ENCODE results near the gene ATP11B.

- TF ChIP-seq NANOG (IDR thresholded peaks at IDR 0.05; ENCODE audit: insufficient read depth, low read depth, low read length, poor library complexity, severe bottlenecking) (no peak), CTCF (IDR thresholded peaks at IDR 0.05; ENCODE audit: control extremely low read depth in 1 of 3, insufficient read depth in 1 of 3, low read depth in 1 of 3, low read length in 3 of 3) (no peak), TAF1 (IDR thresholded peaks at IDR 0.05; ENCODE audit: low read depth, low read length) (no peak), POLR2A (IDR thresholded peaks at IDR 0.05; ENCODE audit: control extremely low read depth in 1 of 2, low read depth in 2 of 2, low read length in 2 of 2) (no peak), NRF1 (IDR thresholded peaks at IDR 0.05; ENCODE audit: low read depth, low read length) (no peak), EZH2 (IDR thresholded peaks at IDR 0.05; ENCODE audit: low read depth, low read length, severe bottlenecking) (no peak)
Observed at GRCh38 chr3:182789371-182789770, 3.9 kb upstream of the ATP11B start.

All from H1 (cell line).